HCT116 (cell line): Measurements from ENCODE around the gene CYB5R3.

Experiments
- JUND ChIP-seq: IDR thresholded peaks from 2 replicates; pipeline ENCODE4 v1.6.1; 2012
- POLR2A ChIP-seq: IDR thresholded peaks from 2 replicates; pipeline ENCODE4 v1.7.0; 2011; ENCODE audit warnings: borderline replicate concordance; ENCODE audit not compliant: insufficient read depth, insufficient read length; ENCODE audit errors: extremely low read depth
- POLR2AphosphoS5 ChIP-seq: IDR thresholded peaks from 2 replicates; pipeline ENCODE4 v1.6.1; 2011; ENCODE audit warnings: mild to moderate bottlenecking, low read depth, low read length, moderate library complexity
- RAD21 ChIP-seq: IDR thresholded peaks from 2 replicates; pipeline ENCODE4 v1.6.1; 2012; ENCODE audit warnings: low read depth, mild to moderate bottlenecking
- SIN3A ChIP-seq: IDR thresholded peaks from 2 replicates; pipeline ENCODE4 v1.6.1; 2012; ENCODE audit warnings: low read depth
- SP1 ChIP-seq: IDR thresholded peaks from 2 replicates; pipeline ENCODE4 v1.6.1; 2012; ENCODE audit warnings: low read depth
- SRF ChIP-seq: IDR thresholded peaks from 2 replicates; pipeline ENCODE4 v1.6.1; 2012; ENCODE audit warnings: low read depth
- ZFX ChIP-seq: fragments of 450-650 bp; IDR thresholded peaks from 2 replicates; pipeline ENCODE4 v1.6.1; 2017
- TF ChIP-seq, protein P1 (sequence below), 3 experiments: fragments of 200-600 bp in 1 of 3; sonication (generic) in 1 of 3; IDR thresholded peaks in 2 of 3; conservative IDR thresholded peaks in 1 of 3; 2 replicates each; pipeline ENCODE4 v1.5.1; 2012 to 2017; ENCODE audit warnings: low read depth in 2 of 3, low read length in 2 of 3, antibody characterized with exemption in 1 of 3, borderline replicate concordance in 1 of 3, control low read depth in 1 of 3, mild to moderate bottlenecking in 1 of 3, mixed read lengths in 1 of 3, mixed run types in 1 of 3, moderate library complexity in 1 of 3; ENCODE audit not compliant: insufficient read depth in 1 of 3
- TF ChIP-seq, protein P2 (sequence below): IDR thresholded peaks from 2 replicates; pipeline ENCODE4 v1.6.1; 2012

DNA sequence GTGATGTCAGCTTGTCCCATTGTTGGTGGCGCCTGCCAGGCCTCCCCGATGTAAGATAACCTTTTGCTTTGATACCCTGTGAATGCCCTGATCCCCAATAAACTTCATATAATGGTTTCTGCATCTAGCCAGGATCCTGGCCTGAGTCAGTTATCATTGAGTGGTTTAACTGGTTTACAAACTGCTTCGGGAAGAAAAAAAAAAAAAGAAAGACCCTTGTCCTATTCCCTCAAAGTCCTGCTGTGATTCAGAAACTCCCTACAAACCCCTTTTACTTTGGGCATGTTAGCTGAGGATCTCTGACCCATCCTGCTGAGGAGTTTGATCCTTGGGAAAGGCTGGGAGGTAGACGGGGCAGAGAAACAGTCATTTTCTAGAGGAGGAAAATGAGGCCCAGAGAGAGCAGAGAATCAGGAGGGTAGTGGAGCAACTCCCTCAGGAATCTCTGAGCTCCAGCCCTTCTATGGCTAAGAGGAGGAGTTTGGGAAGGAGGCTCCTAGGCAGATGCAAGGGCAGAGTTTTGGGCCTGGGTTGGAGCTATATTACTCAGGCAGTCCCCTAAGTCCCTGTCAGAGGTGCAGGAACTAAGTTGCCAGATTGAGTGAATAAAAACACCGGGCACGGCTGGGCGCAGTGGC, 5.4 kb upstream of the CYB5R3 start:
- TF ChIP-seq, protein P1, sequence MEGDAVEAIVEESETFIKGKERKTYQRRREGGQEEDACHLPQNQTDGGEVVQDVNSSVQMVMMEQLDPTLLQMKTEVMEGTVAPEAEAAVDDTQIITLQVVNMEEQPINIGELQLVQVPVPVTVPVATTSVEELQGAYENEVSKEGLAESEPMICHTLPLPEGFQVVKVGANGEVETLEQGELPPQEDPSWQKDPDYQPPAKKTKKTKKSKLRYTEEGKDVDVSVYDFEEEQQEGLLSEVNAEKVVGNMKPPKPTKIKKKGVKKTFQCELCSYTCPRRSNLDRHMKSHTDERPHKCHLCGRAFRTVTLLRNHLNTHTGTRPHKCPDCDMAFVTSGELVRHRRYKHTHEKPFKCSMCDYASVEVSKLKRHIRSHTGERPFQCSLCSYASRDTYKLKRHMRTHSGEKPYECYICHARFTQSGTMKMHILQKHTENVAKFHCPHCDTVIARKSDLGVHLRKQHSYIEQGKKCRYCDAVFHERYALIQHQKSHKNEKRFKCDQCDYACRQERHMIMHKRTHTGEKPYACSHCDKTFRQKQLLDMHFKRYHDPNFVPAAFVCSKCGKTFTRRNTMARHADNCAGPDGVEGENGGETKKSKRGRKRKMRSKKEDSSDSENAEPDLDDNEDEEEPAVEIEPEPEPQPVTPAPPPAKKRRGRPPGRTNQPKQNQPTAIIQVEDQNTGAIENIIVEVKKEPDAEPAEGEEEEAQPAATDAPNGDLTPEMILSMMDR (IDR thresholded peaks at IDR 0.05 in 2 of 3, conservative IDR thresholded peaks at IDR 0.05 in 1 of 3; ENCODE audit: borderline replicate concordance in 1 of 3, insufficient read depth in 1 of 3, low read depth in 2 of 3, low read length in 2 of 3), result no peak
- no peak for TF ChIP-seq JUND
- no peak for TF ChIP-seq SRF
- no peak for TF ChIP-seq ZFX
- TF ChIP-seq, protein P2, sequence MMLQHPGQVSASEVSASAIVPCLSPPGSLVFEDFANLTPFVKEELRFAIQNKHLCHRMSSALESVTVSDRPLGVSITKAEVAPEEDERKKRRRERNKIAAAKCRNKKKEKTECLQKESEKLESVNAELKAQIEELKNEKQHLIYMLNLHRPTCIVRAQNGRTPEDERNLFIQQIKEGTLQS, result no peak
- TF ChIP-seq SIN3A, result no peak
- no peak for TF ChIP-seq RAD21
- no peak for TF ChIP-seq POLR2A
- TF ChIP-seq POLR2AphosphoS5, result no peak
- TF ChIP-seq SP1, result no peak
